ENCODE data around the gene DYNC1I1.

Gene DYNC1I1

DNA sequence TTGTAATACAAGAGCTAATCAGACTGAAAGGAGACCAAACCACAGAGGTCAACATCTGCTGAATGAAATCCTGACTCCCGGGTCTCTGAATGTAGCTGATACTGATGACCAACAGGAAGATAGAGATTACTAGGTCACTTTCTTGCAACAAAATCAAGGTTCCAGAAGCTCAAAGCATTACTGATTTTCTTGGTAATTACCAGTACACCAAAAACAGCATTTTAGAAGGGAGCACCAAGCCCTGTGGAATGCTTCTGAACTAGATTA, 371.8 kb downstream of the DYNC1I1 start:
- DNase-seq (ENCODE audit: low spot score) = no peak

Data from globus pallidus (tissue), 1 donor.